Stimulated activated CD8-positive, alpha-beta memory T cell treated with anti-CD3 and anti-CD28 coated beads, Interleukin-15, amount 100 ng/mL, for 4 hours (primary cell): ENCODE data around the gene ST8SIA1.

Experiments used
- DNase-seq, 2 donors: peaks; one replicate each; pipeline ENCODE4 v3.0.0-alpha.2; 2020; ENCODE audit warnings: low read depth in 2 of 2

ST8SIA1 gene

GRCh38 chr12:22238211-22238610 is 96.3 kb downstream of the ST8SIA1 start:
- DNase-seq = no peak

GRCh38 chr12:22234561-22234960 is 99.9 kb downstream of the ST8SIA1 start:
- no peak for DNase-seq

- DNase-seq = no peak
Observed at GRCh38 chr12:22231836-22232235, 102.7 kb downstream of the ST8SIA1 start.

- DNase-seq = no peak
Observed at GRCh38 chr12:22231078-22231477, 103.4 kb downstream of the ST8SIA1 start.

GRCh38 chr12:22230280-22230794 is 104.2 kb downstream of the ST8SIA1 start:
- no peak for DNase-seq

- no peak for DNase-seq
Observed at GRCh38 chr12:22229652-22230279, 104.7 kb downstream of the ST8SIA1 start.

- no peak for DNase-seq
Observed at GRCh38 chr12:22228022-22228875, 106.3 kb downstream of the ST8SIA1 start.

GRCh38 chr12:22223356-22223755 is 111.2 kb downstream of the ST8SIA1 start:
- no peak for DNase-seq

- no peak for DNase-seq
Observed at GRCh38 chr12:22217556-22217955, 117.0 kb downstream of the ST8SIA1 start.

- DNase-seq = no peak
Observed at GRCh38 chr12:22215467-22216253, 118.8 kb downstream of the ST8SIA1 start.

- DNase-seq = no peak
Observed at GRCh38 chr12:22211128-22211527, 123.4 kb downstream of the ST8SIA1 start.

- no peak for DNase-seq
Observed at GRCh38 chr12:22209422-22209821, 125.1 kb downstream of the ST8SIA1 start.

GRCh38 chr12:22206111-22206728 is 128.3 kb downstream of the ST8SIA1 start:
- no peak for DNase-seq

- no peak for DNase-seq
Observed at GRCh38 chr12:22204391-22204790, 130.1 kb downstream of the ST8SIA1 start.

- no peak for DNase-seq
Observed at GRCh38 chr12:22202847-22203246, 131.7 kb downstream of the ST8SIA1 start.

GRCh38 chr12:22201101-22201500 is 133.4 kb downstream of the ST8SIA1 start:
- DNase-seq = no peak

GRCh38 chr12:22196236-22196635 is 138.3 kb downstream of the ST8SIA1 start:
- no peak for DNase-seq

GRCh38 chr12:22190969-22191368 is 143.5 kb downstream of the ST8SIA1 start:
- DNase-seq = no peak

- DNase-seq = no peak
Observed at GRCh38 chr12:22188431-22188830, 146.1 kb downstream of the ST8SIA1 start.

GRCh38 chr12:22180705-22181104 is 153.8 kb downstream of the ST8SIA1 start:
- no peak for DNase-seq

GRCh38 chr12:22173177-22173576 is 161.3 kb downstream of the ST8SIA1 start:
- no peak for DNase-seq

- no peak for DNase-seq
Observed at GRCh38 chr12:22172501-22172900, 162.0 kb downstream of the ST8SIA1 start.
